GM19455 (cell line): ENCODE results near the gene MID1.

Experiments used
- ATAC-seq: cut with Tn5 transposase; IDR thresholded peaks from one replicate; pipeline ENCODE4 v1.9.1; 2021; ENCODE audit not compliant: unreplicated experiment

Gene MID1

DNA sequence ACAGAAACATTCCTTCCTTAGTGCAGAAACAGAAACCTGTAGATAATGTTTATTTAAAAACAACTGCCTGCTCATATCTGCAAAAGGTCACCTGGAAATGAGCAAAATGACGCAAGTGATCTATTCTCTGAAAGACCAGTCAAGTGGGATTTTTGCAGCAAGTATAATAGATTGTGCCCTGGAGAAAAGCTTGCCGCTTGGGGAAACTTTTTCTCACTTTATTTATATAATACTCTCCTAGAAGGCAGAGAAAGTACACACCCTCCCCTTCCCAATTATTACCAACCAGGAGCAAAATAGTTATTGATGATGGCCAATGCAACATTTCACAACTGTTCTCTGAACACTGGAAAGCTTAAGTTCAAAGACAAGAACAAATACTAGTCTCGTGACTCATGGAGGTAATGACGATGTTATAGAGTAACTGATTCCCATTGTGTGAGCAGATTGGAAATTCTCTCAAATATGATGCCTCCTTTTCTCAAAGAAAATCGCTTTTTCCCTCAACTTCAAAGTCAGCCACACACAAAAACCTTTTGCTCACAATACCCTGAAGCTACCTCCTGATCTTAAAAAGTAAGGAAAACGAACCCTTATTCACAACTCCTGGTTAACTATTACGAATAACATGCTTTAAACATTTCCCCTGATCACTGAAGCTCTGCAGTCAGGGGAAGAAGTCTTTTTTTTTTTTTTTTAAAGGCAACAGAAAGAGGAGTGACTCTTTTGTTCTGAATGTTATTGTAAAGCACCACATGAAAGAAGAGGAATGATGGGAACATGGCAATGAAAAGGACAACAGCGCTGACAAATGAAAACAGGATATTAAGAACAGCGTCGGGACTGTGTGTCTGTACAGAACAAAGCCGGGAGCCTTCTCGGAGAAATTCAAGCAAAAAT is 41.0 kb downstream of the MID1 start:
- no peak for ATAC-seq

DNA sequence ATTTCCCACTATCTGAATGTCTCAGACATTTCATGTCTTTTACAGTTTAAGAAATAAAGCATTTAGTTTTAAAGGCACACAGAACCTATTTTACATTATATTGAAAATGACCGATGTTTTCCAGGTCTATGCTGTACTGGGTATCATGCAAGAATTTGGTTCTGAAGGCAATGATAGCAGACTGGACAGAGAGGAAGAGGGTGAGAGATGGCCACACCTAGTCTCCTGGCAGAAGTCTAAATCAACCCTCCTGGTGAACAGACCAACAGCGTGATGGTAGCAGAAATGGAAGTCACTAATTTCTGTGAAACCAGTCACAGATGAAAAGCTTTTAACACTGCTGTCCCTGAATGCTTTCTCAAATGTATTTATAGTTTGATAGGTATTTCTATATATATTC is 41.9 kb downstream of the MID1 start:
- no peak for ATAC-seq

- no peak for ATAC-seq
Measured at GRCh38 chrX:10577853-10578252, 42.5 kb downstream of the MID1 start.

DNA sequence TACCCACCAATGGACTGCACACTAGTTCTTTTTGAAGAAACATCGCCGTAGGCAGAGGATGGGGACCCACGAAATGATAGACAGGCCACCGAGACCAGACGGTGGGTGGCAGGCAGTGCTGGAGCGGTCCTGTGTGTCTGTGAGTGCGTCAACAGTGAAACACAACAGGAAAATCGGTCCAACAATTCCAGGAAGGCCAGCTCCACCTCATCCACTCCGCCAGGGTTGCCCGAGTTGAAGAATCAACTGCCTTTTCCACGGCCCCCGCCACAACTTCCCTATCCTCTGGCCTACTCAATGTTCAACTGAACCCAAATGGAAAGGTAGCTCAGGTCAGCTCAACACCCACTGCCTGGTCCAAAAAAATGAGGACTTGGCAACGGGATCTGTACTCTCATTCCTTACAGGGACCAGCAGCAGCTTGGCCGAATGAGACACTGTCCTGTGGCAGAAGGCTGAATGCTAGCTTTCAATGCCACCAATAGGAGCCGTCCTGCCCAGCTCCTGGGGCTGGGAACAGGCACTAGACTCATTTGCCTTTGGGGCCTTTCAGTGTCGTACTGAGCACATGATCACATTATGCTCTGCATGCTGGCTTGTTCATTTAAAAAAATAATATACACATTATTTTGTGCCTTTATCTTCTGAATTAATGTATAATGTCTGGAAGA is 43.5 kb downstream of the MID1 start:
- no peak for ATAC-seq

DNA sequence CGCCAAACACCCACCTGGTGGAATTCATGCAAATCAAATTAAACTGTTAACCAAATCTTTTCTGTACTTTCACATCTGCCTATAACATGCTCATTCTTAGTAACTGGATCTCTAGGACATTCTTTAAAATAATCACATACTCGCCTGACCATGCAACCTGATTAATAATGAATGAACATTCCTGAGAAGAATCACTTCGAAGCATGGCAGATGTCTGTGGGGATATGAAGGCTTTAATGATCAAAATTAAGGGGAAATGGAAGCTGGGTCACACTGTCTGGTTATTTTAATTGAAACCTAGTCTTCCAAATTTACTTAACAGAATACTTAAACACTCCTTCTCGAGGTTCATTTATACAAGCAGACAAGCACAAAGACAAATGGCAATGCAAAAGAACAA is 44.2 kb downstream of the MID1 start:
- no peak for ATAC-seq

- ATAC-seq: no peak
Measured at GRCh38 chrX:10574663-10575062, 45.7 kb downstream of the MID1 start.

- ATAC-seq: no peak
Measured at GRCh38 chrX:10571260-10571659, 49.1 kb downstream of the MID1 start.

GRCh38 chrX:10570601-10571000 is 49.8 kb downstream of the MID1 start:
- ATAC-seq: no peak

DNA sequence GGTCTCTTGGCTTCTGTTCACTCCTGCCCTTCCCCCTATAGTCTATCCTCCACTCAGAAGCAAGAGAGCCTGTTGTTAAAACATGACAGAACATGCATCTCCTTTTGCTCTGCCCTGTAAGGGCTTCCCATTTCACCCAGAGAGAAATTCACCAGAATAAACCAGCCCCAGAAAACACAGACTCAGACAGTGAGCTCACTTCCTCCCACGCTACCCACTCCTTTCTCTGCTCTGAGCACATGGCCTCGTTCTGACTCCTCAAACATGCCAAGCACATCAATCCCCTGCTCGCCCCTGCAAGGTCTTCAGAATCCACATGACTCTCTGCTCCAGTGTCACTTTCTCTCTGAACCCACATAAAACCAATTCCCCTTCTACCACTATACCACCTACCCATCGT is 50.4 kb downstream of the MID1 start:
- no peak for ATAC-seq

GRCh38 chrX:10568428-10568827 is 52.0 kb downstream of the MID1 start:
- no peak for ATAC-seq

GRCh38 chrX:10567136-10567535 is 53.2 kb downstream of the MID1 start:
- ATAC-seq: no peak

DNA sequence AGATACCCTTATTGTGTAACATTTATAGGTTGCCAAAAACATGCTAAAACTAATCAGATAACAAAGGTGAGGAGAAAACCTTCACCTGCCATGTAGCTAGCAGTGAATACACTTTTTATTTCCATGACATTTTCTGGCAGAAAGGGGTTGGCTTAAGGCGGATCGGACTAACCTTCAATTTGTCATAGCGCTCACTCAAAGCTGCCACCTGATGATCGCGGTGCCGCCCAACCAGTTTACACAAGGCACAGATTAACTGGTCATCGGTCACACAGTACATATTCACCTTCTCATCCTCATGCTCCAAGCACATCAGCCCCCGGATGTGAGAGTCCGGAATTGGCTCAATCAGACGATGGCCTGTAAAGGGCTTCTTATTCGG is 53.7 kb downstream of the MID1 start:
- ATAC-seq: no peak

GRCh38 chrX:10564484-10564883 is 55.9 kb downstream of the MID1 start:
- ATAC-seq: no peak

- ATAC-seq: no peak
Measured at GRCh38 chrX:10557166-10557565, 63.2 kb downstream of the MID1 start.

DNA sequence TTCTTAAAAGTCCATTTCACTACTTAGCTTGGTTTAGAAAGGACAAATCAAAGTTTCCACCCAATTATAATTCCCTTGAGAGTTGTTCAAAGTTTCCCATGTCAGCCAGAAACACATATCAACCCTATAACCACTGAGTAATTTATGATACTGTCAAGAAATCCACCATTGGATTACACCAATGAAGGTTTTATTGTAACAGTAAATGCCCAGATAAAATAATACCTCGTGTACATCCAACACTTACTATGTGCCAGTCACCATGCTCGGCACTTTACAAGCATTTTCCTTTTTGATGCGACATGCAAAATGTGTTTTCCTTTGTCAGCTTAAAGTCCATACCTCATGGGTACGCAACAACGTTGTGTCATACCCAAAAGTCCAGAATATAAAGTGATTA is 64.0 kb downstream of the MID1 start:
- no peak for ATAC-seq

DNA sequence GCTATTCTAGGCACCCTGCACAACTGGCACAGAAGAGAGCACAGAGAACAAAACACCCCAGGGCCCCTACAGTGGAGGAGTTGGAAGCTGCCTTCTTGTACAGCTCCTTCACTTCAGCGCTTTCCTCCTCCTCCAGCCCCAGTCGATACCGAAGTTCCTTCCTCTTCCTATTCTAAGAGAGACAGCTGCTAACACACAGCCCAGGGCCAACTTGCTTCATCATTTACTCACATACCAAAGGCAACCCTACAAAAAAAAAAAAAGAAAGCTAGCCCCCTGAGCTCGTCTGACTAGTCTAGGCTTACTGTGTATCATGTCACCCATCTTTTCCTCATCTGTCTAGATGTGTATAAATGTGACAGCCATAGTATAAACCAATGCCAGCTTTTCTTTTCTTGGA is 64.5 kb downstream of the MID1 start:
- no peak for ATAC-seq

GRCh38 chrX:10554612-10555270 is 65.6 kb downstream of the MID1 start:
- no peak for ATAC-seq

GRCh38 chrX:10549280-10549679 is 71.1 kb downstream of the MID1 start:
- no peak for ATAC-seq

GRCh38 chrX:10548688-10549087 is 71.7 kb downstream of the MID1 start:
- ATAC-seq: no peak

GRCh38 chrX:10545882-10546281 is 74.5 kb downstream of the MID1 start:
- no peak for ATAC-seq

GRCh38 chrX:10542586-10542985 is 77.8 kb downstream of the MID1 start:
- no peak for ATAC-seq

- no peak for ATAC-seq
Measured at GRCh38 chrX:10538831-10539230, 81.6 kb downstream of the MID1 start.
